Adipocyte (in vitro differentiated cells): ENCODE data around the gene ATG16L2.

ENCODE experiments used
- DNase-seq: peaks from one replicate; pipeline ENCODE4 v3.0.0-alpha.2; 2015; ENCODE audit warnings: low read depth
- H3K27me3 ChIP-seq: replicated peaks from 2 replicates; pipeline ENCODE4 v1.7.0; 2013; ENCODE audit warnings: mild to moderate bottlenecking, low read length, moderate library complexity; ENCODE audit not compliant: control insufficient read depth, insufficient read depth
- H3K36me3 ChIP-seq: 2 replicates; pipeline ENCODE4 v1.7.0; 2013; ENCODE audit warnings: low read length, mild to moderate bottlenecking, moderate library complexity; ENCODE audit not compliant: control insufficient read depth, insufficient read depth, severe bottlenecking
- H3K4me1 ChIP-seq: 2 replicates; pipeline ENCODE4 v1.7.0; 2013; ENCODE audit warnings: mild to moderate bottlenecking, low read length, moderate library complexity; ENCODE audit not compliant: control insufficient read depth, insufficient read depth
- H3K4me3 ChIP-seq: 2 replicates; pipeline ENCODE4 v1.7.0; 2013; ENCODE audit warnings: mild to moderate bottlenecking, low read length, moderate library complexity
- H3K9ac ChIP-seq: 2 replicates; pipeline ENCODE4 v1.7.0; 2013; ENCODE audit warnings: mild to moderate bottlenecking, low read length, moderate library complexity
- H3K9me3 ChIP-seq: 2 replicates; pipeline ENCODE4 v1.7.0; 2013; ENCODE audit warnings: mild to moderate bottlenecking, low read length, moderate library complexity; ENCODE audit not compliant: control insufficient read depth

Gene ATG16L2

DNA sequence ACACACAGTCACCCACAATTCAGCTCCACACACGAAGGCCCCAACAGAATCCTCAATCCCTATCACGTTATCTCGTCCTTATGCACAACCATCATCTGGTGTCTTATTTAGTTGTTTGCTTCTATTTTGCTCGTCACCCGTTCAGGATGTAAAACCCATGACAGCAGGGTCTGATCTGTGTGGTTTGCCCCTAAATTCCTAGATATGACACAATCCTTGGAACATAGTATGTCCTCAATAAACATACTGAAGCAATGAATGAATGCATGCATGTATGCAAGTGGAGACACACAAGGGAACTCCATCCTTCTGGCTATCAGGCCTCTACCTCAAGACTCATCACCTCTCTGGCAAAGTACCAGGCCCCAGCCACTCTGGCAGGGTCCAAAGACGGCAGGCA lies 40.5 kb upstream of the ATG16L2 start:
- Histone ChIP-seq H3K4me3 (no peak overlapping the region), H3K4me1 (peaks cover 27% of the 10 kb centered on the region), H3K36me3 (no peaks in the 10 kb centered on the region), H3K9me3 (no peaks in the 10 kb centered on the region), H3K9ac (peak overlapping the region; percentile 14), H3K27me3 (no peaks in the 10 kb centered on the region)
- no peak for DNase-seq

DNA sequence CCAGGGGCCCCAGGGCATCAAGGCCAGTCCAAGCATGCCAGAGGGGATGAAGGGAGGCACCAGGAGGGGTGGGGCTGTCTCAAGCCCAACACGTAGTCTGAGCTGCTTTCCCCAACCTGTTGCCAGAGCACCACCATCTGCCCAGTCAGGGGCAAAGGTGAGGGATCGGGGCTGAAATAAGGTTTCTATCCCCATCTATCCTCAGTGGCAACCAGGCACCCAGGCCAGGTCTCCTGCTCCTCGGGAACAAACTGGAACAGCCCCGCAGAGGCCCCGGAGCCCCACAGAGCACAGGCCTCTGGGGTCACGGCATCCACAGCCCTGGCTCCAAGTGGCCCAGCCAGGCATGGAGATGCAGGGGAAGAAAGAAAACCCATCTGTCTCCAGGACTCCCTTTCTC lies 39.7 kb upstream of the ATG16L2 start:
- H3K27me3 ChIP-seq: no peaks in the 10 kb centered on the region
- no peak overlapping the region for H3K4me3 ChIP-seq
- H3K9ac ChIP-seq: no peak overlapping the region
- no peaks in the 10 kb centered on the region for H3K36me3 ChIP-seq
- no peaks in the 10 kb centered on the region for H3K9me3 ChIP-seq
- peaks cover 27% of the 10 kb centered on the region for H3K4me1 ChIP-seq
- DNase-seq: no peak

DNA sequence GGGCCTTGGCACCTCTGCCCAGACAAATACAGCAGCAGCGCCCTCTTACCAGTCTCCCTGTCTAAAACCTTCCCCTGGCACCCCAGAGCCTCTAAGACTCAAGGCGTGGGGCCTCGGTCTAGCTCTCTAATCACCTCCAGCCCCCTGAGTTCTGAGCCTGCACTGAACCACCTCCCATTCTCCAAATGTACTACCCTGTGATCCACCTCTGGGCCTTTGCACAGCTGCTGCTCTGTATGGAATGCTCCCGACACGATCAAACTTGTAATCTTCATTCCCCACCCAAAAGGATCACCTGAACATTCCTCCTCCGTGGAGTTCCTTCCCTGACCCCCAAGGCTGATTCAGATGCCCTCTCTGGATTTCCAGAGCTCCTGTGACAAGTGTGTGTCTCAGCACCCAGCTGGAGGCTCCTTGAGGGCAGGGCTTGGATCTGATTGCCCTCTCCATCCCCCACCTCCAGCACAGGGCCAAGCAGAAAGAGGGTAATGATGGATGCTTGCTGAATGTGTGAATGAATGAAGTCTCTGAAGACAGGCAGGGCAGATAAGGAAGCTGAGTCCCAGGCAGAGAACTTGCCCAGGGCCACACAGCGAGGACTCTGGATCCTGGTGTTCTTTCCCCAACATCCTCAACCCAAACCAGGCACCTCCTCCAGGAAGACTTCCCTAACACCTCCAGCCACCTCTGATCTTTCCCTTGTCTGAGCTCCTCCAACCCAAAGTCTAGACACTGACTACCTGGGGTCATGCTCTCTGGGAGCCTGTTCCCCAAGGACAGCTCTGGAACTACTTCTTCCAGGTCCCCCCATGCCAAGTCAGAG lies 38.7 kb upstream of the ATG16L2 start:
- no peaks in the 10 kb centered on the region for H3K9me3 ChIP-seq
- no peak overlapping the region for H3K4me3 ChIP-seq
- no peak overlapping the region for H3K9ac ChIP-seq
- DNase-seq: no peak
- peaks cover 1% of the 10 kb centered on the region for H3K27me3 ChIP-seq
- peaks cover 27% of the 10 kb centered on the region for H3K4me1 ChIP-seq
- no peaks in the 10 kb centered on the region for H3K36me3 ChIP-seq

DNA sequence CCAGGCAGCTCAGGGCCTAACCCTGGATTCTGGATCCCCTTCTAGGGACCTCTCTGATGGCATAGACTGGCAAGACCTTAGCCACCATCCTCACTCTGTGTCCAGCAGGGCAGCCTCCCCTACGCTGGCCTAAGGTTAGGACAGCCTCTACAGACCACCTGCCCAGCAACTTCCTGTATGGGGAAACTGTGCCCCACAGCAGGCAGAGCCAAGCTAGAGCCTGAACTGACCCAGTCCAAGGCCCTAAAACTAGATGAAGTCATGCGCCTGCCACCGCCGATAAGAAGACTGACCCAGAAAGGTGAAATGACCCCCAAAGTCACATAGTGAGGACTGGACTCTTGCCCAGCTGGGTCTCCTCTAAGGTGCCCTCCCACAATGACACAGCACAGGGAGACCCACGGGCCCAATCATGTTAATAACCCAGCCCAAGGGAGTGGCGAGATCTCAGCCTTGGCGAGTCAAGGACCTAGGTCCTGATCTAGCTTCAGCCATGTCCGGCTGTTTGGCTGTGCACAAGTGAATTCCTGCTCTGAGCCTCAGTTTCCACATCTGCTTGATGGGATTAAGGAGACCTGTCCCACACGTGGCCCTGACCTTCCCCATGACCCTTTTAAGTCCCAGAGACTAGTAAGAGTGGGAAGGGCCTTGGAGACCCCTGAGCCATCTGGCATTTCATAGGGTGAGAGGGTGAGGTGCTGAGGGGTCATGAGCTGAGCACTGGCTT lies 37.9 kb upstream of the ATG16L2 start:
- H3K9ac ChIP-seq: no peak overlapping the region
- H3K4me3 ChIP-seq: no peak overlapping the region
- peaks cover 23% of the 10 kb centered on the region for H3K4me1 ChIP-seq
- peaks cover 7% of the 10 kb centered on the region for H3K27me3 ChIP-seq
- H3K9me3 ChIP-seq: no peaks in the 10 kb centered on the region
- DNase-seq: no peak
- H3K36me3 ChIP-seq: no peaks in the 10 kb centered on the region

DNA sequence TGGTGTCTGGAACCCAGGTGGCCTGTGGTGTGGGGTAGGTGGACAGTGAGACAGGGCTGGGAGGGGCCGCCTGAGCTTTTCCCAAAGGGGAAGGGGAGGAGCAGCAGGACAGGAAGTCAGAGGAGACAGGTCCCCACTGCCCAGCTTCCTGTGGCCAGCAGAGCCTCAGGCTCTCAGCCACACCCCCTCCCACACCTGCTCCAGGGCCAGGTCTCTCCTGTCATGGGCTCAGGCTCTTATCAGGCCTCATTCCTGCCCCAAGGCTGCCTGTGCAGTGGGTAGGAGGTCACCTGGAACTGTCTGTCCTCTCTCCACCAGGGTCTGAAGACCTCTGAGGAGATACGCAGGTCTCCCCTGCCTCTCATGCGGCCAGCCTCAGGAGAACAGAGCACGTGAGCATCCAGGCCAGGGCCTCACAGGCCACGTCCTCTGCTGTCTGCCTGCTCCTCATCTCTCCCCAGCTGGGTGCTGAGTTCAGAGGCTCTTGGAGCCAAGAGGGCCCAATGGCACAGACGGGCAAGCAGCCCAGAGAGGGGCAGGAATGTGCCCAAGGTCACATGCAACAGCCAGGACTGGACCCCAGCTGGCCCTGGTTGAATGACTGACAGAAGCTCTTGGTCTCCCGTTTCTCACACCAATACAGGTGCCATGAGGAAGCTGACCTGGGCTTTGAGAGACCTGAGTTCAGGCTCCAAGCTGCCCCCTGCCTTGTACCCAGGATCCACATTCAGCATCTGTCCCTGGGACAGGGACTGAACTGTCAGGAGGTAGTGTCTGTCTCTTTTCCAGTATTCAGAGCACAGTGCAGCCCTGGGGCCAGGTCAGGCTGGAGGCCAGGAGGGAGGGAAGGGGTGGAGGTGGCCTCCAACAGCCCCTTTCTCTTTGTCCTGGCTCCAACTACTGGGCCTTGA lies 37.1 kb upstream of the ATG16L2 start:
- H3K9me3 ChIP-seq: no peaks in the 10 kb centered on the region
- no peaks in the 10 kb centered on the region for H3K36me3 ChIP-seq
- H3K4me1 ChIP-seq: peaks cover 16% of the 10 kb centered on the region
- no peak overlapping the region for H3K9ac ChIP-seq
- DNase-seq: no peak
- no peak overlapping the region for H3K4me3 ChIP-seq
- peaks cover 7% of the 10 kb centered on the region for H3K27me3 ChIP-seq

DNA sequence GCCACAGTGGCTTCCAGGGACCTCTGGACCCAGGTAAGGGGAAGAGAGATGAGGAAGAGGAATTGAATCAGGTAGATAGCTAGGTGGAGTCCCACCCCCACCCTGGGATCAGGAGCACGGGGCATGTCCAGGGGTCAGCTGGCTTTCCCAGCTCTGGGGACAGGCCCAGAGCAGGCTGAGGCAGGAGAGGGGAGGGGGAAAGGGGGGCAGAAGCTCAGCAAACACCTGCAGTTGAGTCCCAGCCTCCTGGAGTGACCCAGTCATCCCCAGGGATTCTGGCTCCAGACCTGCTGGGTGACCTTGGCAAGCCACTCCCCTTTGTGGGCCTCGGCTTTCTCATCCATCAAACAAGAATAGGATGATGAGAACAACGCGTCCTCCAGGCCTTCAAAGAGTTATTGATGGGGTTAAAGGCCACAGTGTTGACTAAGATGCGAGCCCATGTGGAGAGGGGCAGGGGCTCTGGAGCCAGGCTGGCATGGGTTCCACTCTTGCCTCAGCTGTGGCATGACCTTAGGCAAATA lies 36.4 kb upstream of the ATG16L2 start:
- peaks cover 12% of the 10 kb centered on the region for H3K4me1 ChIP-seq
- DNase-seq: no peak
- H3K36me3 ChIP-seq: no peaks in the 10 kb centered on the region

DNA sequence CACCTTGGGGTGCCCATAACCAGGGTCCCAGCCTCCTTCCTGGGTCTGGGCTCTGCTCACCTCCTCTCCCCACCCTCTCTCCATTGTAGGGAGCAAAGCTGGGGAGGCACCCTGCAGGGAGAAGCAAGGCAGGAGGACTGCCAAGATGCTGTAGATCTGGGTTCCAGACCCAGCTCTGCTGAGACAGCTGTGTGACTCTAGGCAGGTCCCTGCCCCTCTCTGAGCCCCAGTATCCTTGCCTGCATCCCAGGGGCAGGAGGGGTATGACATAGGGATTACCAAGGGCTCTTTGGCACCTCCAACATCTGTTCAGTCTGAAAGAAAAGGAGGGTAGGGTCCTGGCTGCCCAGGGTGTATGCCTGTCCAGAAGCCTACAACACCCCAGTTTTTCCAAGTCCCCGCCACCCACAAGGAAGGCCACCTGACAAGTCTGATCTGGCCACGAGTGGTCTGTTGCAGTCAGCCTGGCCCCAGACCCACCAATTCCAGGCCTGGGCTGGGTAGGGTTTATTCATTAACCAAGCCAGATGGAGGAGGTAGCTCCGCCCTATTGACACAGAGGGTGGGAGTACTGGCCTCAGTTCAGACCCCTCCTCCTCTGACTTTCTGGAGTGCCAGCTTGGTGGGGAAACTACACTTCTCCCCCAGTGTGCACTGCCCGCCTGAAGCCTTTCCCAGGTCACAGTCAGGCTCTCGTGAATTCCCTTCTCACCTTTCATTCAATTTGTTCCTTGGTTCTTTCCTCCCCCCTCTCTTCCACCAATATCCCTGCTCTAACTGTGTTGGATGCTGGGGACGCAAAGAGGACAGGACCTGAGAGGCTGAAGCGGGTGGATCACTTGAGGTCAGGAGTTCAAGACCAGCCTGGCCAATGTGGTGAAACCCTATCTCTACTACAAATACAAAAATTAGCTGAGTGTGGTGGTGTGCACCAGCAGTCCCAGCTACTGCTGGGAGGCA lies 35.4 kb upstream of the ATG16L2 start:
- peaks cover 2% of the 10 kb centered on the region for H3K4me1 ChIP-seq
- H3K9ac ChIP-seq: no peak overlapping the region
- peaks cover 7% of the 10 kb centered on the region for H3K27me3 ChIP-seq
- no peak overlapping the region for H3K4me3 ChIP-seq
- no peaks in the 10 kb centered on the region for H3K36me3 ChIP-seq
- DNase-seq: no peak
- H3K9me3 ChIP-seq: no peaks in the 10 kb centered on the region

More for the DNA sequence above, 36.4 kb upstream of the ATG16L2 start:
- Histone ChIP-seq H3K27me3 (peaks cover 7% of the 10 kb centered on the region), H3K4me3 (no peak overlapping the region), H3K9ac (no peak overlapping the region), H3K9me3 (no peaks in the 10 kb centered on the region)

DNA sequence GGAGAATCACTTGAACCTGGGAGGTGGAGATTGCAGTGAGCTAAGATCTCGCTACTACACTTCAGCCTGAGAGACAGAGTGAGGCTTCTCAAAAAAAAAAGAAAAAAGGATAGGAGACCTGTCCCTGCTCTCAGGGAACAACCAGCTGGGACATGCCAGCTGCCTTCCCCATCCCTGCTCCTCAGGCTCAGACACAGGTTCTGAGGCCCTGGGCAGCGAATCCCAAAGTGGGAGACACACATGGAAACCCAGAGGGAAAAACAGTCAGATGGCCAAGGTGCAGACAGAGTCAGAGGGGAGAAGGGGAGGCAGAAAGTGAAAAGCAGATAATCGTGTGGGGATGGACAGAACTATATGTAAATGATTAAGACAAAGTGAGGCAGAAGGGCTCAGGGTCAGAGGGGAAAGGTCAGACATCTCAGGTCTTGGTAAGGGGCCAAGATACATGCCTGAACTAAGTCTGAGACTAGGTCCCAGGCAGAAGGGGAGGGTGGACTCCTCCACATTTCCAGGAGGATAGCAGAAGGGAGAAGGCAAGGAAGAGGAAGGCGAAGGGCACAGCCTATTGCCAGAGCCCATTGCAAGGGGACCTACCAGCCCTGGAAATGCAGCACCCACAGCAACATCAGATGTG lies 34.6 kb upstream of the ATG16L2 start:
- H3K4me1 ChIP-seq: no peaks in the 10 kb centered on the region
- H3K27me3 ChIP-seq: peaks cover 7% of the 10 kb centered on the region
- no peaks in the 10 kb centered on the region for H3K9me3 ChIP-seq
- no peak for DNase-seq
- no peaks in the 10 kb centered on the region for H3K36me3 ChIP-seq
- H3K4me3 ChIP-seq: no peak overlapping the region
- H3K9ac ChIP-seq: no peak overlapping the region

DNA sequence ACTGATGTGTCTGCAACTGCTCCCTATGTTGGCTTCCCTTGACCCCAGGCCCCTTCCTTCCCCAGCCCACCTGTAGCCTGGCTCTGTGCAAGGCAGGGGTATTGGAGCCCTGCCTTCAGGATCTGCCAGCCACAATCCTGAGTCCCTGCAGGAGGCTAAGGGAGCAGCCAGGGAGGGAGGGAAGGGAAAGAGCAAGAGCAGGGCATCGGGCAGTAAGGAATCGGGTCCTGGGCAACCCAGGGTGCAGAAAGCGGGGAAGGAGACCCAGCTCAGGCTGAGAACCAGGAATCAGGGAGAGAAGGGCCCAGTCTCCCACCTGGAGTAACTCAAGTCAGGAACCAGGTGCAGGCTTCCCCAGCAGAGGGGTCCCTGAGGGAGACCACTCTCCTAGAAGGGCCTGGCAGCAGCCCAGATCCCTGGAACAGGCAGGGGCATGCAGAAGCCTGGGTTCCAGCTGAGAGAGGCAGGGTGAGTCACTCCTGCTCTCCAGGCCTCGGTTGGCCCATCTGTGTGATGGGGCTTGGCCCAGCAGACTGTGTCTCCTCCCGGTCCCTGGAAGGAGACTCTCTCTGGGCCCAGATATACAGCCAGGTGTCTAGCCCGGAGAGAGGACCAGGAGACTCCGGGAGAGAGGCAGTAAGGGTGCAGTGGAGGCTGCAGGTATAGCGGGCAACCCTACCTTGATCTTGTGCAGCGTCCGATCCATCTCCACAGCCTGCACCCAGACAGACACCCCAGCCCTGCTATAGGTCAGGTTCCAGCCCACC lies 33.7 kb upstream of the ATG16L2 start:
- Histone ChIP-seq H3K4me3 (no peak overlapping the region), H3K36me3 (no peaks in the 10 kb centered on the region), H3K9ac (no peak overlapping the region), H3K9me3 (no peaks in the 10 kb centered on the region), H3K4me1 (no peaks in the 10 kb centered on the region), H3K27me3 (peaks cover 7% of the 10 kb centered on the region)
- no peak for DNase-seq
